ENCODE data around the gene SPATS2L.
"Not testable (repeated sequence)": the region's sequence is repeated elsewhere in the genome, so short reads cannot be mapped to it uniquely, and the experiment has no call there.

Gene SPATS2L

GRCh38 chr2:200318940-200319435 is 12.5 kb downstream of the SPATS2L start:
- no peak for DNase-seq

- no peak for DNase-seq
Observed at GRCh38 chr2:200319548-200320337, 13.2 kb downstream of the SPATS2L start.

GRCh38 chr2:200320344-200320743 is 13.9 kb downstream of the SPATS2L start:
- DNase-seq, result no peak

- DNase-seq, result no peak
Observed at GRCh38 chr2:200320991-200321390, 14.5 kb downstream of the SPATS2L start.

- DNase-seq, result no peak
Observed at GRCh38 chr2:200321780-200322534, 15.5 kb downstream of the SPATS2L start.

- DNase-seq, result no peak
Observed at GRCh38 chr2:200322607-200323006, 16.1 kb downstream of the SPATS2L start.

- DNase-seq, result no peak
Observed at GRCh38 chr2:200324362-200324761, 17.9 kb downstream of the SPATS2L start.

- no peak for DNase-seq
Observed at GRCh38 chr2:200329384-200329783, 22.9 kb downstream of the SPATS2L start.

GRCh38 chr2:200329798-200330197 is 23.3 kb downstream of the SPATS2L start:
- no peak for DNase-seq

- DNase-seq, result no peak
Observed at GRCh38 chr2:200330351-200331060, 24.0 kb downstream of the SPATS2L start.

- DNase-seq, result no peak
Observed at GRCh38 chr2:200331061-200331400, 24.5 kb downstream of the SPATS2L start.

GRCh38 chr2:200335657-200336056 is 29.2 kb downstream of the SPATS2L start:
- DNase-seq, result no peak

GRCh38 chr2:200336980-200337615 is 30.6 kb downstream of the SPATS2L start:
- no peak for DNase-seq

- no peak for DNase-seq
Observed at GRCh38 chr2:200337621-200338020, 31.1 kb downstream of the SPATS2L start.

GRCh38 chr2:200338692-200339091 is 32.2 kb downstream of the SPATS2L start:
- DNase-seq, result no peak

GRCh38 chr2:200340508-200341224 is 34.2 kb downstream of the SPATS2L start:
- no peak for DNase-seq

GRCh38 chr2:200341376-200341775 is 34.9 kb downstream of the SPATS2L start:
- DNase-seq, result no peak

- DNase-seq, result no peak
Observed at GRCh38 chr2:200342235-200342634, 35.7 kb downstream of the SPATS2L start.

- no peak for DNase-seq
Observed at GRCh38 chr2:200342654-200343053, 36.2 kb downstream of the SPATS2L start.

GRCh38 chr2:200344202-200344601 is 37.7 kb downstream of the SPATS2L start:
- DNase-seq, result not testable (repeated sequence)

- DNase-seq, result no peak
Observed at GRCh38 chr2:200345975-200346374, 39.5 kb downstream of the SPATS2L start.

GRCh38 chr2:200347301-200347700 is 40.8 kb downstream of the SPATS2L start:
- DNase-seq, result no peak
